WTC11 (cell line): Measurements from ENCODE around the gene MYO18A. TPM values are rescaled to one million over a fixed set of nuclear protein-coding genes. Genes with fewer than 3 reads are reported as not detected.

ENCODE experiments used
- ATAC-seq: fragments of 200-7000 bp; cut with Tn5 transposase; 2 replicates; pipeline ENCODE4 v1.10.0; 2021; ENCODE audit warnings: mild to moderate bottlenecking, moderate library complexity
- CTCF ChIA-PET: fragments of 300-600 bp; sonication (Branson Sonifier 250); formaldehyde crosslinking; loops from one replicate; lab custom pipeline; 2021; ENCODE audit warnings: antibody characterized with exemption; lab: Charles Lee
- POLR2A ChIA-PET: fragments of 350-600 bp; sonication (Branson Sonifier 250); formaldehyde crosslinking; loops from one replicate; lab custom pipeline; 2021; ENCODE audit warnings: antibody characterized with exemption; lab: Charles Lee
- DNase-seq: peaks from one replicate; pipeline ENCODE4 v3.0.0; 2021; ENCODE audit warnings: low spot score
- H3K27ac Mint-ChIP-seq: 2 replicates; pipeline ENCODE4 v1.8.0; 2021; ENCODE audit warnings: mixed read lengths
- H3K27me3 Mint-ChIP-seq: 2 replicates; pipeline ENCODE4 v1.8.0; 2021; ENCODE audit warnings: low read depth, mild to moderate bottlenecking, moderate library complexity, mixed read lengths
- H3K36me3 Mint-ChIP-seq: 2 replicates; pipeline ENCODE4 v1.8.0; 2021; ENCODE audit warnings: mixed read lengths
- H3K4me1 Mint-ChIP-seq: 2 replicates; pipeline ENCODE4 v1.8.0; 2022; ENCODE audit warnings: mixed read lengths
- H3K4me3 Mint-ChIP-seq: 2 replicates; pipeline ENCODE4 v1.8.0; 2021; ENCODE audit warnings: mild to moderate bottlenecking, moderate library complexity, mixed read lengths
- H3K9me3 Mint-ChIP-seq: 2 replicates; pipeline ENCODE4 v1.8.0; 2021; ENCODE audit warnings: mixed read lengths
- ATF1 ChIP-seq: sonication (generic); formaldehyde crosslinking; IDR thresholded peaks from 2 replicates; pipeline ENCODE4 v1.8.1; 2023; ENCODE audit warnings: mild to moderate bottlenecking, moderate library complexity, missing genetic modification reagents
- E2F4 ChIP-seq: sonication (generic); formaldehyde crosslinking; IDR thresholded peaks from 2 replicates; pipeline ENCODE4 v1.8.1; 2022; ENCODE audit warnings: low read depth, mild to moderate bottlenecking, moderate library complexity, missing genetic modification reagents, borderline replicate concordance
- ESRRA ChIP-seq: sonication (generic); formaldehyde crosslinking; IDR thresholded peaks from 2 replicates; pipeline ENCODE4 v1.8.1; 2022; ENCODE audit warnings: mild to moderate bottlenecking, missing genetic modification reagents, borderline replicate concordance
- FOXK1 ChIP-seq: sonication (generic); formaldehyde crosslinking; IDR thresholded peaks from 2 replicates; pipeline ENCODE4 v1.8.0; 2022; ENCODE audit warnings: mild to moderate bottlenecking, moderate library complexity, missing genetic modification reagents
- GABPB1 ChIP-seq: sonication (generic); formaldehyde crosslinking; IDR thresholded peaks from 2 replicates; pipeline ENCODE4 v1.8.1; 2023; ENCODE audit warnings: mild to moderate bottlenecking, missing genetic modification reagents
- HMGA2 ChIP-seq: fragments of 250-450 bp; sonication (Bioruptor Pico); IDR thresholded peaks from 2 replicates; pipeline ENCODE4 v1.4.0; 2021; ENCODE audit warnings: mild to moderate bottlenecking, moderate library complexity
- NFE2L1 ChIP-seq: sonication (generic); formaldehyde crosslinking; IDR thresholded peaks from 2 replicates; pipeline ENCODE4 v1.8.1; 2023; ENCODE audit warnings: missing genetic modification reagents
- NR1H2 ChIP-seq: sonication (generic); formaldehyde crosslinking; IDR thresholded peaks from 2 replicates; pipeline ENCODE4 v1.9.0; 2021; ENCODE audit warnings: mild to moderate bottlenecking, moderate library complexity, missing genetic modification reagents
- PRRX2 ChIP-seq: fragments of 250-450 bp; sonication (Bioruptor Pico); IDR thresholded peaks from 2 replicates; pipeline ENCODE4 v1.8.0; 2021; ENCODE audit warnings: mild to moderate bottlenecking
- SOX15 ChIP-seq: fragments of 250-450 bp; sonication (Bioruptor Pico); IDR thresholded peaks from 2 replicates; pipeline ENCODE4 v1.9.0; 2021; ENCODE audit warnings: mild to moderate bottlenecking
- TEAD1 ChIP-seq: sonication (generic); formaldehyde crosslinking; IDR thresholded peaks from 2 replicates; pipeline ENCODE4 v1.8.0; 2022; ENCODE audit warnings: mild to moderate bottlenecking, missing genetic modification reagents
- ZBTB43 ChIP-seq: sonication (generic); formaldehyde crosslinking; IDR thresholded peaks from 2 replicates; pipeline ENCODE4 v1.8.1; 2023; ENCODE audit warnings: mild to moderate bottlenecking, missing genetic modification reagents
- ZNF232 ChIP-seq: sonication (generic); formaldehyde crosslinking; IDR thresholded peaks from 2 replicates; pipeline ENCODE4 v1.8.0; 2022; ENCODE audit warnings: mild to moderate bottlenecking, missing genetic modification reagents
- ZNF281 ChIP-seq: sonication (generic); formaldehyde crosslinking; IDR thresholded peaks from 2 replicates; pipeline ENCODE4 v1.8.0; 2023; ENCODE audit warnings: mild to moderate bottlenecking, missing genetic modification reagents
- ZNF512 ChIP-seq: sonication (generic); formaldehyde crosslinking; IDR thresholded peaks from 2 replicates; pipeline ENCODE4 v1.8.1; 2022; ENCODE audit warnings: missing genetic modification reagents, borderline replicate concordance
- ZNF532 ChIP-seq: fragments of 250-450 bp; sonication (Bioruptor Pico); IDR thresholded peaks from 2 replicates; pipeline ENCODE4 v1.9.0; 2021; ENCODE audit warnings: mild to moderate bottlenecking, borderline replicate concordance
- total RNA-seq: library from RNA; stranded (reverse); gene quantifications from 3 replicates; pipeline ENCODE4 v1.2.3, GENCODE V29; 2021

Gene MYO18A
- total RNA-seq, 1 experiment from 2014 or later, result 54.9 TPM

GRCh38 chr17:29051194-29051593 lies 129.0 kb downstream of the MYO18A start:
- ATAC-seq (no peak), DNase-seq (no peak)
- no peaks in the 10 kb centered on the region for H3K9me3 Mint-ChIP-seq
- no peaks in the 10 kb centered on the region for H3K27me3 Mint-ChIP-seq
- peaks cover 11% of the 10 kb centered on the region for H3K36me3 Mint-ChIP-seq
- peak overlapping the region; percentile 43; the same call in 1 of the 2 replicates for H3K27ac Mint-ChIP-seq
- CTCF ChIA-PET, result interaction anchor here (0.6 to 2.2 kb wide), 8 partner anchors 8 to 86 kb away, joined by 3 to 10 read pairs (median 4); partner anchors contain the start of gene PIPOX
- H3K4me3 Mint-ChIP-seq, result no peak overlapping the region
- TF ChIP-seq NFE2L1 (CRISPR knock-in tag), result no peak
- TF ChIP-seq TEAD1 (CRISPR knock-in tag), result no peak
- TF ChIP-seq GABPB1 (CRISPR knock-in tag), result no peak
- no peak for TF ChIP-seq HMGA2 (CRISPR knock-in tag)
- no peak for TF ChIP-seq SOX15 (CRISPR knock-in tag)
- no peak for TF ChIP-seq ZNF281 (CRISPR knock-in tag)
- TF ChIP-seq NR1H2 (CRISPR knock-in tag), result no peak
- no peak for TF ChIP-seq PRRX2
- no peak for TF ChIP-seq ZNF532 (CRISPR knock-in tag)
- no peak for TF ChIP-seq E2F4 (CRISPR knock-in tag)
- no peak for TF ChIP-seq ESRRA (CRISPR knock-in tag)
- no peak for TF ChIP-seq ZBTB43 (CRISPR knock-in tag)
- no peak for TF ChIP-seq ATF1 (CRISPR knock-in tag)
- TF ChIP-seq FOXK1 (CRISPR knock-in tag), result no peak
- no peak for TF ChIP-seq ZNF512
- TF ChIP-seq ZNF232 (CRISPR knock-in tag), result no peak
- POLR2A ChIA-PET, result no interaction called here
- peaks cover 29% of the 10 kb centered on the region for H3K4me1 Mint-ChIP-seq
